ENCODE data around the gene NDUFA11. TPM values are rescaled to one million over a fixed set of nuclear protein-coding genes. Genes with fewer than 3 reads are reported as not detected.

NDUFA11 gene
- total and polyA plus RNA-seq, 3 experiments from 2014 or later = 216 to 399 (median 232) TPM

DNA sequence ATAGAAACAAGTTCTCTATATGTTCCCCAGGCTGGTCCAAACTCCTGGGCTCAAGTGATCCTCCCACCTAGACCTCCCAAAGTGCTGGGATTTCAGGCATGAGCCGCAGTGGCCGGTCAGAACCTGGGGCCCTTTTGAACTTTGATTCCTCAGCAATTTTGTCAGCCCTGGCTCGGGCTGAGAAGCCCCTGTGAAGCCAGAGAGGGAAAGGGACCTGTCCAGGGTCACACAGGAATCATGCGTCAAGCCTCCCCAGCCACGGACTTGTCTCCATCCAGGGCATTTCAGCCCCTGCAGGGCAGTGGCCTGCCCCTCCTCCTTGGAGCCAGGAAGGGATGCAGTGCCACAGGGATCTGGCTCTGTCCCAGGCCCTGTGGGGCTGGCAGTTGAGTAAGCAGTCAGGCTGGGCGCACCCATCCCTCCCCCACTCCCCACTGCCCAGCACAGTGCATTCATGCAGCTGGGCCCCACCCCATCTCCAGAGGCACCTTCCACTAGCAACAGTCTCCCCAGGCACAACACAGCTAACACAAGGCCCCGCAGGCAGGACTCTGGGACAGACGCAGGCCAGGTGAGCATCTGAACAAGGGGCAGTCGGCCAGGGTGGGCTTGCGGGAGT is 10.3 kb upstream of the NDUFA11 start, which contains the start of gene CAPS:
TSS of gene CAPS (plus strand) at position 516 of the 619 bp plus-strand sequence. CDS start 153 bp downstream, outside the sequence.
- CTCF ChIA-PET = no interaction called here
- Histone ChIP-seq H3K27me3 (ENCODE audit: insufficient read depth, low read length, poor library complexity, severe bottlenecking) (no peaks in the 10 kb centered on the region), H3K9me3 (ENCODE audit: low read length) (no peaks in the 10 kb centered on the region), H3K4me3 (ENCODE audit: low read length) (no peak within 1 kb of the TSS), H3K36me3 (ENCODE audit: insufficient read depth, low read length) (peaks cover 18% of the 10 kb centered on the region), H3K27ac (ENCODE audit: low read depth, low read length) (no peak within 1 kb of the TSS), H3K4me1 (ENCODE audit: insufficient read depth, low read length) (no peaks in the 10 kb centered on the region)
- H3K27ac Mint-ChIP-seq = peak within 1 kb of the TSS in 1 of 8 donors; percentile 71
- DNase-seq = no peak
- H3K27me3 Mint-ChIP-seq = no peaks in the 10 kb centered on the region
- H3K4me1 Mint-ChIP-seq = no peaks in the 10 kb centered on the region
- peaks cover 0 to 65% (median 0%) of the 10 kb centered on the region in 3 donors for H3K36me3 Mint-ChIP-seq
- peak within 1 kb of the TSS in 1 of 7 donors; percentile 26 for H3K4me3 Mint-ChIP-seq
- H3K9me3 Mint-ChIP-seq = no peaks in the 10 kb centered on the region
- POLR2A ChIA-PET = interaction anchor here (1.0 kb wide), 1 partner anchor 10 kb away, joined by 4 read pairs; the partner anchor contains the start of gene VMAC

GRCh38 chr19:5911366-5911765 is 7.8 kb upstream of the NDUFA11 start:
- Histone ChIP-seq H3K27me3 (ENCODE audit: insufficient read depth, low read length, poor library complexity, severe bottlenecking) (no peaks in the 10 kb centered on the region), H3K9me3 (ENCODE audit: low read length) (no peaks in the 10 kb centered on the region), H3K4me3 (ENCODE audit: low read length) (no peak overlapping the region), H3K4me1 (ENCODE audit: insufficient read depth, low read length) (peaks cover under 1% of the 10 kb centered on the region), H3K36me3 (ENCODE audit: insufficient read depth, low read length) (no peaks in the 10 kb centered on the region), H3K27ac (ENCODE audit: low read depth, low read length) (no peak overlapping the region)
- H3K27ac Mint-ChIP-seq = no peak overlapping the region
- H3K36me3 Mint-ChIP-seq = peaks cover 0 to 54% (median 0%) of the 10 kb centered on the region in 3 donors
- DNase-seq = no peak
- H3K27me3 Mint-ChIP-seq = no peaks in the 10 kb centered on the region
- H3K4me3 Mint-ChIP-seq = no peak overlapping the region
- CTCF ChIA-PET = no interaction called here
- H3K9me3 Mint-ChIP-seq = no peaks in the 10 kb centered on the region
- peaks cover 5 to 12% (median 8%) of the 10 kb centered on the region in 3 donors for H3K4me1 Mint-ChIP-seq
- POLR2A ChIA-PET = interaction anchor here (0.6 kb wide), 1 partner anchor 12 kb away, joined by 3 read pairs; no protein-coding TSS in a partner anchor

DNA sequence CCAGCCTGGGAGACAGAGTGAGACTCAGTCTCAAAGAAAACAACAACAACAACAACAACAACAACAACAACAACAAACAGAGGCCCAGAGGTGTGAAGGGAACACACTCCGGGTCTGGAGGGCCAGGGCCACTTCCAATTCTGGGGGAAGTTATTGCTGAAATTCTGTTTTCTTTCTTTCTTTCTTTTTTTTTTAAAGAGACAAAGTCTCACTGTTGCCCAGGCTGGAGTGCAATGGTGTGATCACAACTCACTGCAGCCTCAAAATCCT is 7.0 kb upstream of the NDUFA11 start:
- Histone ChIP-seq H3K27me3 (ENCODE audit: insufficient read depth, low read length, poor library complexity, severe bottlenecking) (no peaks in the 10 kb centered on the region), H3K4me1 (ENCODE audit: insufficient read depth, low read length) (peaks cover 8% of the 10 kb centered on the region), H3K4me3 (ENCODE audit: low read length) (no peak overlapping the region), H3K36me3 (ENCODE audit: insufficient read depth, low read length) (no peaks in the 10 kb centered on the region), H3K9me3 (ENCODE audit: low read length) (no peaks in the 10 kb centered on the region), H3K27ac (ENCODE audit: low read depth, low read length) (no peak overlapping the region)
- Mint-ChIP-seq H3K36me3 (peaks cover 0 to 47% (median 0%) of the 10 kb centered on the region in 3 donors), H3K4me3 (no peak overlapping the region), H3K9me3 (no peaks in the 10 kb centered on the region), H3K27ac (no peak overlapping the region), H3K4me1 (peaks cover 5 to 20% (median 9%) of the 10 kb centered on the region in 3 donors), H3K27me3 (no peaks in the 10 kb centered on the region)
- POLR2A ChIA-PET = no interaction called here
- CTCF ChIA-PET = no interaction called here
- DNase-seq = no peak

GRCh38 chr19:5908773-5909442 is 5.3 kb upstream of the NDUFA11 start:
- Mint-ChIP-seq H3K27ac (no peak overlapping the region), H3K4me1 (peaks cover 5 to 27% (median 9%) of the 10 kb centered on the region in 3 donors), H3K9me3 (no peaks in the 10 kb centered on the region), H3K36me3 (peaks cover 0 to 42% (median 0%) of the 10 kb centered on the region in 3 donors), H3K27me3 (no peaks in the 10 kb centered on the region), H3K4me3 (no peak overlapping the region)
- no peaks in the 10 kb centered on the region for H3K9me3 ChIP-seq (ENCODE audit: low read length)
- POLR2A ChIA-PET = interaction anchor here (1.1 kb wide), 1 partner anchor 69 kb away, joined by 4 read pairs; no protein-coding TSS in a partner anchor
- peaks cover 12% of the 10 kb centered on the region for H3K4me1 ChIP-seq (ENCODE audit: insufficient read depth, low read length)
- no peak overlapping the region for H3K27ac ChIP-seq (ENCODE audit: low read depth, low read length)
- H3K27me3 ChIP-seq (ENCODE audit: insufficient read depth, low read length, poor library complexity, severe bottlenecking) = no peaks in the 10 kb centered on the region
- no peak for DNase-seq
- no peak overlapping the region for H3K4me3 ChIP-seq (ENCODE audit: low read length)
- CTCF ChIA-PET = no interaction called here
- no peaks in the 10 kb centered on the region for H3K36me3 ChIP-seq (ENCODE audit: insufficient read depth, low read length)

- DNase-seq = no peak
- CTCF ChIA-PET = no interaction called here
- Mint-ChIP-seq H3K27me3 (no peaks in the 10 kb centered on the region), H3K9me3 (no peaks in the 10 kb centered on the region), H3K4me1 (peaks cover 10 to 41% (median 18%) of the 10 kb centered on the region in 3 donors), H3K36me3 (peaks cover 0 to 48% (median 0%) of the 10 kb centered on the region in 3 donors), H3K27ac (peak overlapping the region in 4 of 8 donors; percentile 25 to 84 (median 52)), H3K4me3 (peak overlapping the region in 6 of 7 donors; percentile 28 to 63 (median 40))
- Histone ChIP-seq H3K27me3 (ENCODE audit: insufficient read depth, low read length, poor library complexity, severe bottlenecking) (no peaks in the 10 kb centered on the region), H3K27ac (ENCODE audit: low read depth, low read length) (no peak overlapping the region), H3K4me1 (ENCODE audit: insufficient read depth, low read length) (peaks cover 22% of the 10 kb centered on the region), H3K4me3 (ENCODE audit: low read length) (no peak overlapping the region), H3K36me3 (ENCODE audit: insufficient read depth, low read length) (no peaks in the 10 kb centered on the region), H3K9me3 (ENCODE audit: low read length) (no peaks in the 10 kb centered on the region)
- POLR2A ChIA-PET = no interaction called here
Measured at GRCh38 chr19:5907241-5907640, 3.7 kb upstream of the NDUFA11 start.

DNA sequence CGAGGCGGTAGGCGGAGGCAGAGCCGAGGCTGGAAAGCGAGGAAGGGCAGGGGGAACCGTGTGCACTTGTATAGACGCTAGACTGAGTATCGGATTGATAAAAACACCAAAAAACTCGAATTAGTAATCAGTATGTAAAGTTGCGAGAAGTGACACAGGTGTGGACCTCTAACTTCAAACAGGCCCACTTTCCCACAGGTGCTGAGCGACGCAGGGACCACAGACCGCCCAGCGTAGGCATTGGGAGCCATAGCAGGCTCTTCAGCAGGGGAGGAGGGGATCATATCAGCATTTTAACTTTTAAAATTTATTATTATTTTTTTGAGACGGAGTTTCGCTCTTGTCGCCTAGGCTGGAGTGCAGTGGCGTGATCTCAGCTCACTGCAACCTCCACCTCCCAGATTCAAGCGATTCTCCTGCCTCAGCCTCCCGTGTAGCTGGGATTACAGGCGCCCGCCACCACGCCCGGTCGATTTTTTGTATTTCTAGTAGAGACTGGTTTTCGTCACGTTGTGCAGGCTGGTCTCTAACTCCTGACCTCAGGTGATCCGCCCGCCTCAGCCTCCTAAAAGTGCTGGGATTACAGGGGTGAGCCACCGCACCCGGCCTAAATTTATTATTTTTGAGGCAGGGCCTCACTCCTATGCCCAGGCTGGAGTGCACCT is 1.7 kb upstream of the NDUFA11 start:
- H3K27me3 Mint-ChIP-seq = no peaks in the 10 kb centered on the region
- no peaks in the 10 kb centered on the region for H3K9me3 Mint-ChIP-seq
- Histone ChIP-seq H3K36me3 (ENCODE audit: insufficient read depth, low read length) (peaks cover 2% of the 10 kb centered on the region), H3K27me3 (ENCODE audit: insufficient read depth, low read length, poor library complexity, severe bottlenecking) (no peaks in the 10 kb centered on the region), H3K9me3 (ENCODE audit: low read length) (no peaks in the 10 kb centered on the region), H3K4me1 (ENCODE audit: insufficient read depth, low read length) (peaks cover 25% of the 10 kb centered on the region), H3K4me3 (ENCODE audit: low read length) (peak overlapping the region; percentile 97), H3K27ac (ENCODE audit: low read depth, low read length) (peak overlapping the region; percentile 87)
- peaks cover 17 to 51% (median 24%) of the 10 kb centered on the region in 3 donors for H3K4me1 Mint-ChIP-seq
- POLR2A ChIA-PET = interaction anchor here (1.4 to 3.5 kb wide), 5 partner anchors 14 to 185 kb away, joined by 4 to 24 read pairs (median 9); partner anchors contain the start of genes CATSPERD and LONP1
- H3K27ac Mint-ChIP-seq = peak overlapping the region in 7 of 8 donors; percentile 41 to 88 (median 77)
- DNase-seq = no peak
- peaks cover 0 to 48% (median 4%) of the 10 kb centered on the region in 3 donors for H3K36me3 Mint-ChIP-seq
- H3K4me3 Mint-ChIP-seq = peak overlapping the region; percentile 90 to 97 (median 94)
- CTCF ChIA-PET = interaction anchor here (1.1 to 2.0 kb wide), 3 partner anchors 57 to 218 kb away, joined by 4 to 10 read pairs (median 5); no protein-coding TSS in a partner anchor

DNA sequence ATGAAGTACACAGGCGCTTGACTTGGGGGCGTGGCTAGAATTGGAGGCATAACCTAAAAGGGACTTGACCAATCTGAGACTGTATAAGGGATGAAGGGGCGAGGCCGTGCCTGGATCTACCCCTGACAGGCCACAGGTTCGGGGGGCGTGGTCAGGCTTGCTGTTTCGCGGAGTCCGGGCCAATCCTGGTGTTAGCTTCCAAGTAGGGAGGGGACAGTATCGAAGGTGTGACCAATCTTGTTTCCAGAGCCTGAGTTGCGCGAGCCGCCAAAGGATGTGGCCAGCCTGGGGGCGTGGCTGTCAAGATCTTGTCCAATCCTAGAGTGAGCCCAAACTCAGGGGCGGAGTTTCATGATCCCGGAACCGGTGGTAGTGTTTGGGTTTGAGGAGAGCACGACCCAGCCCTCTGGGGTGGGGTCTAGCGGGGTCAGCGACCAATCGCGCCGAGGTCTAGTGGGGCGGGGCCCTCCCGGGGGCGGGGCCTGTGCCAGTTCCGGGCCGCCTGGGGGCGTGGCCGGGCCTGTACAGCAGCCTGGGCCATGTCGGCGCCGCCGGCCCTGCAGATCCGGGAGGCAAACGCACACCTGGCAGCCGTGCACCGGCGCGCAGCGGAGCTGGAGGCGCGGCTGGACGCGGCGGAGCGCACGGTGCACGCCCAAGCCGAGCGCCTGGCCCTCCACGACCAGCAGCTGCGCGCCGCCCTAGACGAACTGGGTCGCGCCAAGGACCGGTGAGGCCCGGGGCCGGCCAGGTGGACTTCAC is 943 bp upstream of the NDUFA11 start, which contains the start of gene VMAC:
TSS of gene VMAC (plus strand) at position 521 of the 762 bp plus-strand sequence. CDS start at position 540, 19 bp downstream.
- Histone ChIP-seq H3K27me3 (ENCODE audit: insufficient read depth, low read length, poor library complexity, severe bottlenecking) (no peaks in the 10 kb centered on the region), H3K9me3 (ENCODE audit: low read length) (no peaks in the 10 kb centered on the region), H3K4me1 (ENCODE audit: insufficient read depth, low read length) (peaks cover 25% of the 10 kb centered on the region), H3K36me3 (ENCODE audit: insufficient read depth, low read length) (peaks cover 5% of the 10 kb centered on the region), H3K27ac (ENCODE audit: low read depth, low read length) (peak within 1 kb of the TSS; percentile 96), H3K4me3 (ENCODE audit: low read length) (peak within 1 kb of the TSS; percentile 97)
- Mint-ChIP-seq H3K4me1 (peaks cover 21 to 56% (median 27%) of the 10 kb centered on the region in 3 donors), H3K27ac (peak within 1 kb of the TSS; percentile 93 to 100 (median 100)), H3K9me3 (no peaks in the 10 kb centered on the region), H3K36me3 (peaks cover 0 to 45% (median 4%) of the 10 kb centered on the region in 3 donors), H3K4me3 (peak within 1 kb of the TSS; percentile 90 to 97 (median 94)), H3K27me3 (no peaks in the 10 kb centered on the region)
- ChIA-PET CTCF (interaction anchor here (0.7 to 2.4 kb wide), 7 partner anchors 57 to 218 kb away, joined by 3 to 10 read pairs (median 4); no protein-coding TSS in a partner anchor), POLR2A (interaction anchor here (0.6 to 3.5 kb wide), 15 partner anchors 9 to 1725 kb away, joined by 3 to 24 read pairs (median 5); partner anchors contain the start of genes ALKBH7, CATSPERD, DUS3L and LONP1)
- peak; percentile 100 for DNase-seq

Data from CD8-positive, alpha-beta memory T cell (primary cell).